HFF-Myc (cell line): ENCODE data around the gene IPO11.

Experiments used
- DNase-seq: peaks from one replicate; pipeline ENCODE4 v3.0.0-alpha.2; 2011; ENCODE audit warnings: low read depth; ENCODE audit errors: extremely low read depth
- H3K4me3 ChIP-seq: replicated peaks from 2 replicates; pipeline ENCODE4 v1.5.1; 2011; ENCODE audit warnings: low read depth, mild to moderate bottlenecking, control low read depth, low read length
- TF ChIP-seq, protein P1 (sequence below): IDR thresholded peaks from 2 replicates; pipeline ENCODE4 v1.5.1; 2012; ENCODE audit warnings: mild to moderate bottlenecking, low read depth, low read length, control low read depth; ENCODE audit errors: missing control alignments

The IPO11 gene

DNA sequence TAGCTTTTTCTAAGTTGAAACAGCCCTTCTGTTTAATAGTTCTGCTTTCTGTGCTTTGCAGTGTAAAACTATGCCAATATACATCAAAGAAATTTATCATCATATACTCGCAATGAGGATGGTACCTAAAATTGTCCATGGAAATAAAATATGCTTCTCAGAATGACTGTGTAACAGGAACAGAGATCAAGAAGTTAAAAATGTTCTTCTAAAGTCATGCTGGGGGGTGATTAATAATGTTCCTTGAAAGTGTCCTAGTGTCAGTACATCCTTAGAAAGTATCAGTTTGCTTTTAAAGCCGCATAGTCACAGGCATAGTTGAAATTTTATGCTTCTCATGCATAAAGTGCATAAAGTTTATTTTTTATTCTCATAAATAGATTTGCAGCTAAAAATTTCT lies 162.0 kb downstream of the IPO11 start:
- no peak for DNase-seq
- no peak overlapping the region for H3K4me3 ChIP-seq
- TF ChIP-seq, protein P1, sequence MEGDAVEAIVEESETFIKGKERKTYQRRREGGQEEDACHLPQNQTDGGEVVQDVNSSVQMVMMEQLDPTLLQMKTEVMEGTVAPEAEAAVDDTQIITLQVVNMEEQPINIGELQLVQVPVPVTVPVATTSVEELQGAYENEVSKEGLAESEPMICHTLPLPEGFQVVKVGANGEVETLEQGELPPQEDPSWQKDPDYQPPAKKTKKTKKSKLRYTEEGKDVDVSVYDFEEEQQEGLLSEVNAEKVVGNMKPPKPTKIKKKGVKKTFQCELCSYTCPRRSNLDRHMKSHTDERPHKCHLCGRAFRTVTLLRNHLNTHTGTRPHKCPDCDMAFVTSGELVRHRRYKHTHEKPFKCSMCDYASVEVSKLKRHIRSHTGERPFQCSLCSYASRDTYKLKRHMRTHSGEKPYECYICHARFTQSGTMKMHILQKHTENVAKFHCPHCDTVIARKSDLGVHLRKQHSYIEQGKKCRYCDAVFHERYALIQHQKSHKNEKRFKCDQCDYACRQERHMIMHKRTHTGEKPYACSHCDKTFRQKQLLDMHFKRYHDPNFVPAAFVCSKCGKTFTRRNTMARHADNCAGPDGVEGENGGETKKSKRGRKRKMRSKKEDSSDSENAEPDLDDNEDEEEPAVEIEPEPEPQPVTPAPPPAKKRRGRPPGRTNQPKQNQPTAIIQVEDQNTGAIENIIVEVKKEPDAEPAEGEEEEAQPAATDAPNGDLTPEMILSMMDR, result no peak

DNA sequence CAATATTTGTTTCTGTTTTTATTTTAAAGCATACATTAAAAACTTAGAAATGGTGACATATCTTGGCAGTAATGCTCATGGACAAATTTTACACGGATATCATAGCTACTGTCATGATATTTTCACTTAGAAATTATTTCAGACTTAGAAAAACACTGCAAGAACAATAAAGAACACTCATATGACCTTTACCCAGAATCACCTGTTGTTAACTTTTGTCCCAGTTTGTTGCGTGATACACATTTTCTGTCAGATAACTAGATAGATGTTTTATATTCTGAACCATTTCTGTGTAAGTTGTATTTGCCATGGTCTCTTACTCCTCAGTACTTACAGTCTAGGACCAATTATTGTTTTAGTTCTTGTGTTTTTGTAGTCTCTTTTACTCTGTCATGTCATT lies 162.5 kb downstream of the IPO11 start:
- H3K4me3 ChIP-seq, result no peak overlapping the region
- no peak for DNase-seq
- TF ChIP-seq, protein P1, result no peak

DNA sequence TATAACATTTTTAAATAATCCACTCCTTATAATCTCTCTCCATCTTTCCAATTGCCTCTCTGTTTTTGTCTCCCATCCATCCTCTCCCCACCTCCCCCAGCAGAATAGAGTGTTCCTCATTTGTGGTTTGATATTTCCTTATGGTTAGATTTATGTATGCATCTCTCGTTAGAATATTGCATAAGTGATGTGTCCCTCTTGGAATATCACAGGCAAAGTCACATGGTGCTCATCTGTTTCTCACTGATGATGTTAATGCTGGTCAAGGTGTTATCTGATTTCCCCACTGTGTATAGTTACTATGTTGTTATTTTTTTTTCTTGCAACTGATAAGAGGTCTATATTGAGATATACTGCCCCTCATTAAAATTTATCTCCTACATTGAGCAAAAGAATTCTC lies 162.9 kb downstream of the IPO11 start:
- no peak overlapping the region for H3K4me3 ChIP-seq
- no peak for DNase-seq
- TF ChIP-seq, protein P1, result no peak

DNA sequence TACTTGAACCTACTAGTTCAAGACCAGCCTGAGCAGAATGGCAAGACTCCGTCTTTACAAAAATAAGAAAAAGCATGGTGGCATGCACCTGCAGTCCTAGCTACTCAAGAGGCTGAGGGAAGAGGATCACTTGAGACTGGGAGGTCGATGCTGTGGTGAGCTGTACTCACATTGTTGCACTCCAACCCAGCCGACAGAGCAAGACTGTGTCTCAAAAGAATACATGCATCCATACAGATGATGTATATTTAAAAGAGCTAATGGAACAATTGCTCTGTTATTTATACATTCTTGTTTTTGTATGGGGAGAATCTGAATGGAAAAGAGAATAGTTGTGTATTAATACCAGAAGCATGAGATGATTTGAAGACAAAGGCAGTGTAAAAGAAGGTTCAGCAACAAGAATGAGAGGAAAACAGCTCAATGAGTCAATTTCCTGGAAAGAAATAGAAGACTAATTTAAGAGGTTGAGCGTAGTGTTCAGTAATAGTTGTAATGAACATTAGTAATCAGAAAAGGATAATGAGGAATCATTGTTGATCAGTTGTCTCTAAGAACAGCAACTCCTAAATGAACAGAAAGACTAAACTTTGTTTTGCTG lies 164.1 kb downstream of the IPO11 start:
- H3K4me3 ChIP-seq, result no peak overlapping the region
- TF ChIP-seq, protein P1, result no peak
- no peak for DNase-seq

GRCh38 chr5:62577488-62577887 lies 164.9 kb downstream of the IPO11 start:
- no peak overlapping the region for H3K4me3 ChIP-seq
- DNase-seq, result no peak
- TF ChIP-seq, protein P1, result no peak

DNA sequence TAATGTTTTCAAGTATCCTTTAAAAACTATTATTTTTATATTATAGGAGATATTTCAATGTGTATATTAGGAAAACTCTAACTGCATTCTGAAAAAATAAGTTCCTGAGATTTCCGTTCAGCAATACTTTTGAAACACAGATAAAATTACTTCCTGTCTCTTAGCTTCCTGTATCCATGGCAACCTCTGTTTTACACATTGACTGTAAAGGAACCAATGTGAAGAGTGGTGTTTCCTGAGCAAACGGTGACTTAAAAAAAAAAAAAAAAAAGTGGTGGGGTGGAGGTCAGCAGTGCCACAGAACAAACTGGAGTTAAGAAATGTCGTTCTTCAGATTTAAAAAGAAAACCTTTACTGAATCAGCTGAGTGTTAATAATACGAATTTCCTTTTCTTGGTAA lies 166.0 kb downstream of the IPO11 start, which contains the start of gene LRRC70:
Gene LRRC70, plus strand, starts transcription at position 280 of the 400 bp plus-strand sequence. CDS start 620 bp downstream, outside the sequence.
- no peak within 1 kb of the TSS for H3K4me3 ChIP-seq
- TF ChIP-seq, protein P1, result no peak
- DNase-seq, result peak; percentile 37

- no peak overlapping the region for H3K4me3 ChIP-seq
- no peak for DNase-seq
- TF ChIP-seq, protein P1, result no peak
Observed at GRCh38 chr5:62579761-62580160, 167.2 kb downstream of the IPO11 start.
